ENCODE results near the gene SPDYE6.

DNA sequence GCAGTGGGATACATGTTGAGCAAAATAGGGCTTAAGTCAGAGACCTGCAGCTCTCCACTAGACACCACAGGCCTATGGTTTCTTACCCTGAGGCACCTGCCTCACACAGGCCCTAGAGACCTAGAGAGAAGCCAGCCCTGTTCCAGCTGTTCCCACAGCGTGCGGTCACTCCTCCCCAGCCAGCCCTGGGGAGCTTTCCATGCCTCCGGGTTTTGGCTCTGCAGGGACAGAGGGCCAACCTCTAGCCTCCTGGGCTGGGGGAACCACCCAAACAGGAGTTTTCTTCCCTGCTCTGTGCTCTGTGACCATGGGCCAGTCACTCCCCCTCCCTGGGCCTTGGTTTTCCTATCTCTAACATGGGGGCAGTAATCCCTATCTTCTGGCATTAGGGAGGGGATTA lies 36.6 kb downstream of the SPDYE6 start:
- TF ChIP-seq, protein P1, sequence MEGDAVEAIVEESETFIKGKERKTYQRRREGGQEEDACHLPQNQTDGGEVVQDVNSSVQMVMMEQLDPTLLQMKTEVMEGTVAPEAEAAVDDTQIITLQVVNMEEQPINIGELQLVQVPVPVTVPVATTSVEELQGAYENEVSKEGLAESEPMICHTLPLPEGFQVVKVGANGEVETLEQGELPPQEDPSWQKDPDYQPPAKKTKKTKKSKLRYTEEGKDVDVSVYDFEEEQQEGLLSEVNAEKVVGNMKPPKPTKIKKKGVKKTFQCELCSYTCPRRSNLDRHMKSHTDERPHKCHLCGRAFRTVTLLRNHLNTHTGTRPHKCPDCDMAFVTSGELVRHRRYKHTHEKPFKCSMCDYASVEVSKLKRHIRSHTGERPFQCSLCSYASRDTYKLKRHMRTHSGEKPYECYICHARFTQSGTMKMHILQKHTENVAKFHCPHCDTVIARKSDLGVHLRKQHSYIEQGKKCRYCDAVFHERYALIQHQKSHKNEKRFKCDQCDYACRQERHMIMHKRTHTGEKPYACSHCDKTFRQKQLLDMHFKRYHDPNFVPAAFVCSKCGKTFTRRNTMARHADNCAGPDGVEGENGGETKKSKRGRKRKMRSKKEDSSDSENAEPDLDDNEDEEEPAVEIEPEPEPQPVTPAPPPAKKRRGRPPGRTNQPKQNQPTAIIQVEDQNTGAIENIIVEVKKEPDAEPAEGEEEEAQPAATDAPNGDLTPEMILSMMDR (optimal IDR thresholded peaks at IDR 0.05 in 1 of 3, IDR thresholded peaks at IDR 0.05 in 1 of 3, conservative IDR thresholded peaks at IDR 0.05 in 1 of 3; ENCODE audit: extremely low read depth in 1 of 3, insufficient read depth in 2 of 3, low read length in 3 of 3) = no peak
- TF ChIP-seq EZH2 (IDR thresholded peaks at IDR 0.05; ENCODE audit: low read length) = no peak
